Fibroblast of lung (primary cell): ENCODE measurements around the gene SEMA4D. TPM values are rescaled to one million over a fixed set of nuclear protein-coding genes. Genes with fewer than 3 reads are reported as not detected.

Experiments used
- DNase-seq, 2 donors: peaks; one replicate each; pipeline versions ENCODE4 v3.0.0 to v3.0.0-alpha.2; 2010; ENCODE audit warnings: low read depth in 2 of 2
- H2AFZ ChIP-seq: 2 replicates; pipeline ENCODE4 v1.5.1; 2012; ENCODE audit warnings: low read length, control low read depth, inconsistent platforms
- H3K27ac ChIP-seq: 2 replicates; pipeline ENCODE4 v1.5.1; 2011; ENCODE audit warnings: low read length, control low read depth; ENCODE audit not compliant: insufficient read depth
- H3K27me3 ChIP-seq: 2 replicates; pipeline ENCODE4 v1.5.1; 2011; ENCODE audit warnings: mild to moderate bottlenecking, low read length; ENCODE audit not compliant: control insufficient read depth, insufficient read depth
- H3K36me3 ChIP-seq: 2 replicates; pipeline ENCODE4 v1.5.1; 2011; ENCODE audit warnings: low read length; ENCODE audit not compliant: control insufficient read depth, insufficient read depth
- H3K4me1 ChIP-seq: 2 replicates; pipeline ENCODE4 v1.5.1; 2011; ENCODE audit warnings: low read length; ENCODE audit not compliant: control insufficient read depth, insufficient read depth; ENCODE audit errors: extremely low read depth
- H3K4me2 ChIP-seq: 2 replicates; pipeline ENCODE4 v1.5.1; 2011; ENCODE audit warnings: low read length, control low read depth; ENCODE audit not compliant: insufficient read depth; ENCODE audit errors: extremely low read depth
- H3K4me3 ChIP-seq, 4 experiments: fragments of 200-600 bp in 1 of 4; sonication (generic) in 1 of 4; replicated peaks in 1 of 4; 2 replicates each; pipeline ENCODE4 v1.5.1; 2011 to 2016; ENCODE audit warnings: low read length in 4 of 4, low read depth in 3 of 4, mild to moderate bottlenecking in 3 of 4, control low read depth in 2 of 4, inconsistent platforms in 1 of 4, mixed read lengths in 1 of 4; ENCODE audit not compliant: insufficient read depth in 1 of 4; ENCODE audit errors: control extremely low read depth in 1 of 4
- H3K79me2 ChIP-seq: 2 replicates; pipeline ENCODE4 v1.5.1; 2012; ENCODE audit warnings: mild to moderate bottlenecking, low read length, inconsistent platforms; ENCODE audit not compliant: control insufficient read depth, insufficient read depth
- H3K9ac ChIP-seq: 2 replicates; pipeline ENCODE4 v1.5.1; 2011; ENCODE audit warnings: mild to moderate bottlenecking, low read length, control low read depth; ENCODE audit not compliant: insufficient read depth
- H3K9me3 ChIP-seq: 2 replicates; pipeline ENCODE4 v1.5.1; 2012; ENCODE audit warnings: low read depth, low read length; ENCODE audit not compliant: control insufficient read depth, insufficient read depth
- H4K20me1 ChIP-seq: 2 replicates; pipeline ENCODE4 v1.5.1; 2011; ENCODE audit warnings: low read length; ENCODE audit not compliant: control insufficient read depth, insufficient read depth; ENCODE audit errors: extremely low read depth
- CTCF ChIP-seq, 2 donors: IDR thresholded peaks in 1 of 2; conservative IDR thresholded peaks in 1 of 2; 1 replicate in 1 of 2; 2 replicates in 1 of 2; pipeline ENCODE4 v1.5.1; 2011 to 2012; ENCODE audit warnings: low read length in 2 of 2, control low read depth in 1 of 2, inconsistent platforms in 1 of 2, low read depth in 1 of 2, mild to moderate bottlenecking in 1 of 2
- EZH2 ChIP-seq: IDR thresholded peaks from 2 replicates; pipeline ENCODE4 v1.5.1; 2012; ENCODE audit warnings: low read length, control low read depth, mild to moderate bottlenecking; ENCODE audit errors: missing control alignments
- polyA plus RNA-seq, 2 donors: library from polyadenylated mRNA; depleted of rRNA in 1 of 2; stranded (reverse) in 1 of 2; unstranded in 1 of 2; fragments of >200 nt; gene quantifications; 2 replicates each; pipeline ENCODE4 v1.2.1, GENCODE V29; 2011 to 2012; ENCODE audit warnings: missing spikeins in 1 of 2
- total RNA-seq: library from RNA; depleted of rRNA; stranded (reverse); fragments of >200 nt; gene quantifications from 2 replicates; pipeline ENCODE4 v1.2.1, GENCODE V29; 2014

The SEMA4D gene
- total and polyA plus RNA-seq, 2 donors (not counting 1 experiment from before 2014, with no cell fraction given) = 0.67 to 2.6 TPM

- TF ChIP-seq CTCF (conservative IDR thresholded peaks at IDR 0.05 in 1 of 2, IDR thresholded peaks at IDR 0.05 in 1 of 2; ENCODE audit: low read depth in 1 of 2, low read length in 2 of 2) = no peak
- TF ChIP-seq EZH2 = no peak
- H3K27ac ChIP-seq = no peak overlapping the region
Observed at GRCh38 chr9:89364666-89365531, 133.0 kb downstream of the SEMA4D start.

GRCh38 chr9:89363921-89364665 is 133.8 kb downstream of the SEMA4D start:
- Histone ChIP-seq H3K9me3 (no peaks in the 10 kb centered on the region), H4K20me1 (no peaks in the 10 kb centered on the region), H3K27ac (no peak overlapping the region), H3K4me2 (no peak overlapping the region), H3K4me1 (no peaks in the 10 kb centered on the region), H3K79me2 (no peaks in the 10 kb centered on the region), H3K4me3 (no peak overlapping the region), H3K27me3 (no peaks in the 10 kb centered on the region), H3K9ac (no peak overlapping the region), H2AFZ (no peak overlapping the region), H3K36me3 (peaks cover 2% of the 10 kb centered on the region)
- TF ChIP-seq CTCF (conservative IDR thresholded peaks at IDR 0.05 in 1 of 2, IDR thresholded peaks at IDR 0.05 in 1 of 2; ENCODE audit: low read depth in 1 of 2, low read length in 2 of 2) (no peak), EZH2 (no peak)
- no peak for DNase-seq

More at GRCh38 chr9:89364666-89365531, 133.0 kb downstream of the SEMA4D start:
- Histone ChIP-seq H3K79me2 (no peaks in the 10 kb centered on the region), H3K27me3 (no peaks in the 10 kb centered on the region), H3K4me2 (no peak overlapping the region), H3K36me3 (peaks cover 2% of the 10 kb centered on the region), H3K9me3 (no peaks in the 10 kb centered on the region), H2AFZ (no peak overlapping the region), H3K4me3 (no peak overlapping the region), H3K9ac (no peak overlapping the region), H3K4me1 (no peaks in the 10 kb centered on the region), H4K20me1 (no peaks in the 10 kb centered on the region)
- no peak for DNase-seq

- Histone ChIP-seq H3K9me3 (no peaks in the 10 kb centered on the region), H3K27me3 (no peaks in the 10 kb centered on the region), H4K20me1 (no peaks in the 10 kb centered on the region), H2AFZ (no peak overlapping the region), H3K9ac (no peak overlapping the region), H3K79me2 (no peaks in the 10 kb centered on the region), H3K4me3 (no peak overlapping the region), H3K4me1 (no peaks in the 10 kb centered on the region), H3K27ac (no peak overlapping the region), H3K4me2 (no peak overlapping the region), H3K36me3 (peaks cover 4% of the 10 kb centered on the region)
- no peak for DNase-seq
- TF ChIP-seq CTCF (conservative IDR thresholded peaks at IDR 0.05 in 1 of 2, IDR thresholded peaks at IDR 0.05 in 1 of 2; ENCODE audit: low read depth in 1 of 2, low read length in 2 of 2) (no peak), EZH2 (no peak)
Observed at GRCh38 chr9:89363311-89363670, 134.6 kb downstream of the SEMA4D start.
